PFSK-1 (cell line): ENCODE measurements around the gene CHST3.

Experiments
- FOXP2 ChIP-seq: optimal IDR thresholded peaks from 2 replicates; pipeline ENCODE3; 2011; ENCODE audit warnings: borderline replicate concordance, control low read depth, inconsistent platforms; ENCODE audit not compliant: insufficient read depth; ENCODE audit errors: extremely low read length, extremely low read depth
- POLR2AphosphoS5 ChIP-seq: IDR thresholded peaks from 2 replicates; pipeline ENCODE4 v1.6.1; 2012; ENCODE audit warnings: low read depth, mild to moderate bottlenecking, control low read depth, low read length, moderate library complexity
- SIN3A ChIP-seq: IDR thresholded peaks from 2 replicates; pipeline ENCODE4 v1.6.1; 2012; ENCODE audit warnings: mild to moderate bottlenecking, low read length, moderate library complexity, borderline replicate concordance; ENCODE audit not compliant: insufficient read depth
- TAF1 ChIP-seq: IDR thresholded peaks from 2 replicates; pipeline ENCODE4 v1.6.1; 2012; ENCODE audit warnings: low read length, control low read depth, borderline replicate concordance; ENCODE audit not compliant: insufficient read depth
- TF ChIP-seq, protein P1 (sequence below), 2 experiments: IDR thresholded peaks; 2 replicates each; pipeline versions ENCODE4 v1.6.1 to v1.8.0; 2011 to 2012; ENCODE audit warnings: low read depth in 2 of 2, low read length in 2 of 2, control low read depth in 1 of 2, inconsistent platforms in 1 of 2, mild to moderate bottlenecking in 1 of 2, moderate library complexity in 1 of 2; ENCODE audit not compliant: insufficient read depth in 1 of 2

CHST3 gene

DNA sequence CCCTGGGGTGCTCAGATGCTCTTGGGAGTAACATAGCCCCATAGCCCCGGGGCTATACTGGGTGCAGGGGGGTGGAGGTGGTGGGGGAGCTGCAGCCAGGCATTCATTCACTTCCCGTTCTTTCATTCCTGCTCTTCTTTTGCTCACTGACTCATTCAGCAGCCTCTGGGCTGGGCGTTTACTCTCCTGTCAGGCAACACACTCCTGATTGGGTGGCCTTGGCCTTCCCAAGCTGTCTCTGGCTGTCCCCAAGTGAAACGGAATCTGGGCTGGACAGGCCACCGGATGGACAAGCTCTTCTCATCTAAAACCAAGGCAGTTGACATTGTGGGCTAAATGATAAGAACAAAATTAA is 34.6 kb downstream of the CHST3 start:
- peak; percentile 45 for TF ChIP-seq FOXP2
- TF ChIP-seq SIN3A = no peak

DNA sequence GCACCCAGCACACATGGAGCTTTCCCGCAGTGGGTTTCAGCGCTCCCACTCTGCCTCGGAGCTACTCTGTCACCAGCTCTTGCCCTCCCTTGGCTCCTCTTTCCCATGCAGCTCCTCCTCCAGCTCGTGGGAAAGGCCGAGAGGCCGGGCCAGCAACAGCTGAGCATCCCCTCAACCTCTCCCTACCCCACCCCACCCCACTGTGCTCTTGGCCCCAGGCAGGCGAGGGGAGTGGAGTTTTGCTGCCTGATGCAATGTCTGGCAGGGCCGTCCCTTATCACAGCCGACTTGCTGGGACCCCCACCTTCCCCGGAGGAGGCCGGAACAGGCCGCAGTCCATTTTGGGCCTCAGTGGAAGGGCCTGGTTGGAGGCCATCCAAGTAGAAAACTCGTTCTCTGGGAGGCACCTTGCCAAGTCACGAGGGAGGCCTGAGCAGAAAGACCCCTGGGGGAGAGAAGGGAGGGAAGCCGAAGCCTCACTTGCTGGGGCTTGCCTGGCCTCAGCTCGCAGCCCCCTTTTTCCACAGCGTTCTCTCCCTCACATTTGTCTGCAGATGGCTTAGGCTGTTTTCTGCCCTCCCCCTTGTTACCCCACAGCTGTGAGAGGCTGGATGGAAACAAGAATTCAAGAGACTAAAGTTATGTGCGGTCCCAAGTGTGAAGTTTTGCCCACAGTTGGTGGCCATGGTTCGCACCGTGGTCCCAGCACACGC is 35.3 kb downstream of the CHST3 start:
- TF ChIP-seq, protein P1, sequence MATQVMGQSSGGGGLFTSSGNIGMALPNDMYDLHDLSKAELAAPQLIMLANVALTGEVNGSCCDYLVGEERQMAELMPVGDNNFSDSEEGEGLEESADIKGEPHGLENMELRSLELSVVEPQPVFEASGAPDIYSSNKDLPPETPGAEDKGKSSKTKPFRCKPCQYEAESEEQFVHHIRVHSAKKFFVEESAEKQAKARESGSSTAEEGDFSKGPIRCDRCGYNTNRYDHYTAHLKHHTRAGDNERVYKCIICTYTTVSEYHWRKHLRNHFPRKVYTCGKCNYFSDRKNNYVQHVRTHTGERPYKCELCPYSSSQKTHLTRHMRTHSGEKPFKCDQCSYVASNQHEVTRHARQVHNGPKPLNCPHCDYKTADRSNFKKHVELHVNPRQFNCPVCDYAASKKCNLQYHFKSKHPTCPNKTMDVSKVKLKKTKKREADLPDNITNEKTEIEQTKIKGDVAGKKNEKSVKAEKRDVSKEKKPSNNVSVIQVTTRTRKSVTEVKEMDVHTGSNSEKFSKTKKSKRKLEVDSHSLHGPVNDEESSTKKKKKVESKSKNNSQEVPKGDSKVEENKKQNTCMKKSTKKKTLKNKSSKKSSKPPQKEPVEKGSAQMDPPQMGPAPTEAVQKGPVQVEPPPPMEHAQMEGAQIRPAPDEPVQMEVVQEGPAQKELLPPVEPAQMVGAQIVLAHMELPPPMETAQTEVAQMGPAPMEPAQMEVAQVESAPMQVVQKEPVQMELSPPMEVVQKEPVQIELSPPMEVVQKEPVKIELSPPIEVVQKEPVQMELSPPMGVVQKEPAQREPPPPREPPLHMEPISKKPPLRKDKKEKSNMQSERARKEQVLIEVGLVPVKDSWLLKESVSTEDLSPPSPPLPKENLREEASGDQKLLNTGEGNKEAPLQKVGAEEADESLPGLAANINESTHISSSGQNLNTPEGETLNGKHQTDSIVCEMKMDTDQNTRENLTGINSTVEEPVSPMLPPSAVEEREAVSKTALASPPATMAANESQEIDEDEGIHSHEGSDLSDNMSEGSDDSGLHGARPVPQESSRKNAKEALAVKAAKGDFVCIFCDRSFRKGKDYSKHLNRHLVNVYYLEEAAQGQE (IDR thresholded peaks at IDR 0.05; ENCODE audit: insufficient read depth in 1 of 2, low read depth in 2 of 2, low read length in 2 of 2) = no peak
- TF ChIP-seq FOXP2 (peak; percentile 79), POLR2AphosphoS5 (no peak), SIN3A (no peak), TAF1 (no peak)

DNA sequence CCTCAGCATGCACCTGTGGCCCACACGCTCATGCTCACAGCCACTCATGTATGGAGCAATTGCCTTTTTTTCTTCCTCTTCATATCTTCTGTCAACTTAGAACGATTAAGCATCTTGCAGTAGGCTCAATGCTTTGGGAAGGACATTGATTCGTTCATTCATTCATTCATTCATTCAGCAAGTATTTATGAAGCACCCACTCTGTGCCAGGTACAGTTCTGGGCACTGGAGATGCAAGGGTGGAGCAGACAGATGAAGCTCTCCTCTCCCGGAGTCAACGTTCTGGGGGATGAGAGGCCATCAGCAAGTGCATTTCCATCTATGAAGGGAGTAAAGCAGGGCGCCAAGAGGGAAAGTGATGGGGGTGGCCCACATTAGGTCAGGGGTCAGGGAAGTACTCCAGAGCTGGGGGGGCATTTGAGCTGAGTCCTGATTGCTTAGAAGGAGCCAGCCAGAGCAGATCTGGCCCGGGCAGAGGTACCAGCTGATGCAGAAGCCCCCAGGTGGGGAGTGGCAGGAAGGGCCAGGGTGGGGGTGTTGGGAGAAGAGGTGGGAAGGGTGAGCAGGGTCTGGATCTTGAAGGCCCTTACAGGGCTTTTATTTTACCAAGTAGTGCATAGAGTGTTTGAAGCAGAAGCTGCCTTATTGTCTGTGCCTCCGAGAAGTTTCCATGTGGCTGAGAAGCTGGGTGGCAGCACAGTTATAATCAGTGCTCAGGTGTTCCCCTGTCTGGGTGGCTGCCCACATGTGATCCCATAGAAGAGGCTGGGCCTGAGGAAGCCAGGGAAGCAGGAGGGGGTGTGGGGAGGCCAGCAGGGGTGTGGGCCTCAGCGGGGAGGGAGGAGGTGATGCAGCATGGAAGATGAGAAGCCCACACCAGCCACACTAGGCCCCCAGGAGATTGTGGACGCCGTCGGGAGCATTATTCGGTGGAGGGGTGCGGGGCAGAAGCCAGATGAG is 36.2 kb downstream of the CHST3 start:
- TF ChIP-seq FOXP2 = no peak
- TF ChIP-seq TAF1 = no peak
- TF ChIP-seq, protein P1 (IDR thresholded peaks at IDR 0.05; ENCODE audit: insufficient read depth in 1 of 2, low read depth in 2 of 2, low read length in 2 of 2) = no peak
- no peak for TF ChIP-seq POLR2AphosphoS5
- no peak for TF ChIP-seq SIN3A

- TF ChIP-seq TAF1 = no peak
- TF ChIP-seq POLR2AphosphoS5 = no peak
- TF ChIP-seq SIN3A = no peak
- TF ChIP-seq, protein P1 (IDR thresholded peaks at IDR 0.05; ENCODE audit: insufficient read depth in 1 of 2, low read depth in 2 of 2, low read length in 2 of 2) = no peak
- TF ChIP-seq FOXP2 = no peak
These were observed 36.8 kb downstream of the CHST3 start for GRCh38 chr10:72001033-72001395.

- TF ChIP-seq SIN3A (no peak), TAF1 (no peak), POLR2AphosphoS5 (no peak), FOXP2 (no peak)
- TF ChIP-seq, protein P1 (IDR thresholded peaks at IDR 0.05; ENCODE audit: insufficient read depth in 1 of 2, low read depth in 2 of 2, low read length in 2 of 2) = no peak
These were observed 38.4 kb downstream of the CHST3 start for GRCh38 chr10:72002354-72003295.
